ENCODE results near the gene PPP1R8.
"Not testable (repeated sequence)": the region's sequence is repeated elsewhere in the genome, so short reads cannot be mapped to it uniquely, and the experiment has no call there.

Gene PPP1R8

DNA sequence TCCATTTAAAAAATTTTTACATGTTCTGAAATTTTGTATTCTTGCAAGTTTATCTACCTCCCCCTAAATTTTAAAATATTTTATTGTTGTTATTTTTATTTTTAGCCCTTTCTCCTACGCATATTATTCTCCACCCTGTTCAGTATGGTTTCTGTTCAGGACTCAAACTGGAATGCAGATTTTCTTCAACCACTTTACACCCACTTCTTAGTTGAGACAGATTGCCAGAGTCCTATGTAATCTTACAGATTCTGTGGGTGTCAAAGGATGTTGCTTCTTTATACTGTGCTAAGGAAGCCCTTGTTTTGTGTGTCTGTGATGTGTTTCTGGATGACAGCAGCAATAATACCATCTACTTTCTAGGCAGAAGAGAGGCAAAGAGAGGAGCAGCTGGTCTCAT, 20.7 kb upstream of the PPP1R8 start:
- Histone ChIP-seq H3K9me3 (ENCODE audit: control insufficient read depth, insufficient read depth, low read length) (no peaks in the 10 kb centered on the region), H3K9ac (ENCODE audit: low read depth, low read length) (no peak overlapping the region), H3K4me1 (ENCODE audit: control insufficient read depth, insufficient read depth, low read length) (peaks cover 3% of the 10 kb centered on the region), H3K4me3 (ENCODE audit: low read depth, low read length) (no peak overlapping the region), H3K27me3 (ENCODE audit: control insufficient read depth, insufficient read depth, low read length) (no peaks in the 10 kb centered on the region), H3K36me3 (ENCODE audit: control insufficient read depth, insufficient read depth, low read length) (no peaks in the 10 kb centered on the region)

DNA sequence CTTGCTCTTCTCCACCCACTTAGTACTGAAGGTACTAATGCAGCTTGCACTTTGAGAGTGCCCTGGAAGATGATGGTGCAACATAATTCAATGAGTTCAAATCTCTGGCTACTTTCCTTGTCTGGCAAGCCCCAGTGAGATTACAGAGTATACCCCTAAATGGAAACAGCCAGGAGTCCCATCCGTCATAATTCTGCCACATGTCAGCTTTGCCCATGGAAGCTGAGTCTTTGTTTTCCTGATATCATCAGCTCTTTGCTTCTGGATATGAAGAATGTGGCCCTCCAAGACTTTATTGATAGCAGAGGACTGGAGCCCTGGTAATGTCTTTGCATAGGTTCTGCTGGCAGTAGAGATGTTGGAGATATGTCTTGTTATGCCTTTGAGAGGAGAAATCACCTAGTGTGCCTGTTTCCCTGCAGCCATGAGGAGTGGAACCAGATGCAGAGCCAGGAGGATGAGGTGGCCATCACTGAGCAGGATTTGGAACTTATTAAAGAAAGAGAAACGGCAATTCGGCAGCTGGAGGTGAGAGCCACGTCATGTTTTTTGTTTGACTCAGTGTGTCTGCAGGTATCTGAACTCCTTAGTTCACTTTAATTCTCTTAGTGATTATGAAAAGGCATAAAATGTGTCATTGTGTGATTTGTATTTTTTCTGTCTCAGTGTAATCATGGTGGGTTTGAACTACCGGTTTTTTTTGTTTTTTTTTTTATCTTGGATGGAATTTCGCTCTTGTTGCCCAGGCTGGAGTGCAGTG, 18.7 kb upstream of the PPP1R8 start:
- no peaks in the 10 kb centered on the region for H3K27me3 ChIP-seq (ENCODE audit: control insufficient read depth, insufficient read depth, low read length)
- H3K9ac ChIP-seq (ENCODE audit: low read depth, low read length), result no peak overlapping the region
- H3K9me3 ChIP-seq (ENCODE audit: control insufficient read depth, insufficient read depth, low read length), result no peaks in the 10 kb centered on the region
- no peaks in the 10 kb centered on the region for H3K36me3 ChIP-seq (ENCODE audit: control insufficient read depth, insufficient read depth, low read length)
- H3K4me1 ChIP-seq (ENCODE audit: control insufficient read depth, insufficient read depth, low read length), result peaks cover 3% of the 10 kb centered on the region
- no peak overlapping the region for H3K4me3 ChIP-seq (ENCODE audit: low read depth, low read length)

DNA sequence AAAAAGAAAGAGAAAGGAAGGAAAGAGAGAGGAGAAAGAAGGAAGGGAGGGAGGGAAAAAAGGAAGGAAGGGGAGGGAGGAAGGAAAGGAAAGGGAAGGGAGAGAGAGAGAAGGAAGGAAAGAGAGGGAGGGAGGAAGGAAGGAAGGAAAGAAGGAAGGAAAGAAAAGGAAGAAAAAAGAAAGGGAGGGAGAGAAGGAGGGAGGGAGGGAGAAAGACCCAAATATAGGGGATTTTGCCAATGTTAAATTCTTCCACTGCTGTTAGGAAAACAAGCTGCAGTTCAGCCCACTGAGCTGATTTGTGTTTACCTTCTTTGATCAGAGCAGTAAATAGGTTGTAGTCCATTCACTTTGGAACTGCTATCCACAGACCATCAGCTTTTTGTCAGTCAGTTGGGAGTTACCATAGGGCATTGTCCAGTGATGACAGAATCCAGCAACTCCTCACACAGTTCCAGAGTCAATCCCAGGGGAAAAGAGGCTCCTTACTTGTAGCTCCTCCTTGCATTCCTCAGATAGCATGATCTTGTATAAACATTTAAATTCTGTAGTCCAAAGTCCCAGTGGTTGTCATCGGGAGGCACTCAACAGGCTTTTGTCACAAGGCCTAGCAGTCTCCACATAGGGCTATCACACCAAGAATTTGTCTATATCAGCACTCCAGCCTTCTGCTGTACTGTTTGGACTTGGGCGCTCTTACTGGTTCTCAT, 13.5 kb upstream of the PPP1R8 start:
- Histone ChIP-seq H3K36me3 (ENCODE audit: control insufficient read depth, insufficient read depth, low read length) (no peaks in the 10 kb centered on the region), H3K9me3 (ENCODE audit: control insufficient read depth, insufficient read depth, low read length) (no peaks in the 10 kb centered on the region), H3K4me3 (ENCODE audit: low read depth, low read length) (no peak overlapping the region), H3K9ac (ENCODE audit: low read depth, low read length) (no peak overlapping the region), H3K27me3 (ENCODE audit: control insufficient read depth, insufficient read depth, low read length) (no peaks in the 10 kb centered on the region), H3K4me1 (ENCODE audit: control insufficient read depth, insufficient read depth, low read length) (no peaks in the 10 kb centered on the region)

DNA sequence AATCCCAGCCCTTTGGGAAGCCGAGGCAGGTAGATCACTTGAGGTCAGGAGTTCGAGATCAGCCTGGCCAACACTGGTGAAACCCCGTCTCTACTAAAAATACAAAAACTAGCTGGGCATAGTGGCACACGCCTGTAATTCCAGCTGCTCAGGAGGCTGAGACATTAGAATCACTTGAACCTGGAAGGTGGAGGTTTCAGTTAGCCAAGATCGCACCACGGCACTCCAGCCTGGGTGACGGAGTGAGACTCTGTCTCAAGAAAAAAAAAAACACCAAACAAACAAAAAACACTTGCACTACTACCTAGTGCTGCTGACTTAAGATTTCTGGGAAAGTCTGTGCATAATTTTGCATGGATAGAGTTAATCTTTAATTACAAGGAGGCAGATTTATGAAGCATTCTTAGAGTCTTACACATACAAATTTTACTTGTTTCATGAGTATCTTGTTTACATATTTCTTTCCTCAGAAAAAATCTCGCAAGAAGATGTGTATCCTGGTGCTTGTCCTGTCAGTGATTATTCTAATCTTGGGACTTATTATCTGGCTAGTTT, 8.7 kb upstream of the PPP1R8 start:
- Histone ChIP-seq H3K4me1 (ENCODE audit: control insufficient read depth, insufficient read depth, low read length) (no peaks in the 10 kb centered on the region), H3K4me3 (ENCODE audit: low read depth, low read length) (no peak overlapping the region), H3K9me3 (ENCODE audit: control insufficient read depth, insufficient read depth, low read length) (no peaks in the 10 kb centered on the region), H3K27me3 (ENCODE audit: control insufficient read depth, insufficient read depth, low read length) (no peaks in the 10 kb centered on the region), H3K36me3 (ENCODE audit: control insufficient read depth, insufficient read depth, low read length) (no peaks in the 10 kb centered on the region), H3K9ac (ENCODE audit: low read depth, low read length) (no peak overlapping the region)

DNA sequence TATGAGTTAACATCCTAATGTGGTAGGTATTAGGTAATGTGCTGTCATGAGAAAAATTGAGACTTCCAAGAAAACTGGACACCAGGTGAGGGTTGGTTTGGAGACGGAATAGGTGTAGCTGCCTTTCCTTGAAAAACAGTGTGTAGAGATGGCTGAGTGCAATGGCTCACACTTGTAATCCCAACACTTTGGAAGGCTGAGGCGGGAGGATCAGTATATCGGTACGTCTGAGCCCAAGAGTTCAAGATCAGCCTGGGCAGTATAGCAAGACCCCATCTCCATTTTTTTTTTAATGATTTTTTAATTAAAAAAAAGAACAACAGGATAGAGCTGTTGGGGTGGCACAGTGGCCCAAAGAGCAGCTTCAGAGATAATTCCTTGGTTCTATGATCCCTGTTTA, 6.8 kb upstream of the PPP1R8 start:
- H3K9ac ChIP-seq (ENCODE audit: low read depth, low read length), result no peak overlapping the region
- no peaks in the 10 kb centered on the region for H3K36me3 ChIP-seq (ENCODE audit: control insufficient read depth, insufficient read depth, low read length)
- H3K4me1 ChIP-seq (ENCODE audit: control insufficient read depth, insufficient read depth, low read length), result no peaks in the 10 kb centered on the region
- no peak overlapping the region for H3K4me3 ChIP-seq (ENCODE audit: low read depth, low read length)
- no peaks in the 10 kb centered on the region for H3K27me3 ChIP-seq (ENCODE audit: control insufficient read depth, insufficient read depth, low read length)
- no peaks in the 10 kb centered on the region for H3K9me3 ChIP-seq (ENCODE audit: control insufficient read depth, insufficient read depth, low read length)

DNA sequence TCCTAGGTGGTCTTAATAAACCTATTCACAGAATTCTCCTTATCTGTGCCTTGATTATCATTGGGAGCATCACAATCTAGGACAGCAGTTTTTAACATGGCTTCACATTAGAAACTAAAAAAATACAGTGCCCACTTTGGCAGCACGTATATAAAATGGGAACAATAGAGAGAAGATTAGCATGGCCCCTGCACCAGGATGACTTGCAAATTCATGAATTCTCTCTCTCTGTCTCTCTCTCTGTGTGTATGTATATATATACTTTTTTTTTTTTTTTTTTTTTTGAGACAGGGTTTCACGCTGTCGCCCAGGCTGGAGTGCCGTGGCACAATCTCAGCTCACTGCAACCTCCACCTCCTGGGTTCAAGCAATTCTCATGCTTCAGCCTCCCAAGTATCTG, 6.2 kb upstream of the PPP1R8 start:
- Histone ChIP-seq H3K9me3 (ENCODE audit: control insufficient read depth, insufficient read depth, low read length) (no peaks in the 10 kb centered on the region), H3K9ac (ENCODE audit: low read depth, low read length) (no peak overlapping the region), H3K4me3 (ENCODE audit: low read depth, low read length) (no peak overlapping the region), H3K27me3 (ENCODE audit: control insufficient read depth, insufficient read depth, low read length) (no peaks in the 10 kb centered on the region), H3K4me1 (ENCODE audit: control insufficient read depth, insufficient read depth, low read length) (no peaks in the 10 kb centered on the region), H3K36me3 (ENCODE audit: control insufficient read depth, insufficient read depth, low read length) (no peaks in the 10 kb centered on the region)

DNA sequence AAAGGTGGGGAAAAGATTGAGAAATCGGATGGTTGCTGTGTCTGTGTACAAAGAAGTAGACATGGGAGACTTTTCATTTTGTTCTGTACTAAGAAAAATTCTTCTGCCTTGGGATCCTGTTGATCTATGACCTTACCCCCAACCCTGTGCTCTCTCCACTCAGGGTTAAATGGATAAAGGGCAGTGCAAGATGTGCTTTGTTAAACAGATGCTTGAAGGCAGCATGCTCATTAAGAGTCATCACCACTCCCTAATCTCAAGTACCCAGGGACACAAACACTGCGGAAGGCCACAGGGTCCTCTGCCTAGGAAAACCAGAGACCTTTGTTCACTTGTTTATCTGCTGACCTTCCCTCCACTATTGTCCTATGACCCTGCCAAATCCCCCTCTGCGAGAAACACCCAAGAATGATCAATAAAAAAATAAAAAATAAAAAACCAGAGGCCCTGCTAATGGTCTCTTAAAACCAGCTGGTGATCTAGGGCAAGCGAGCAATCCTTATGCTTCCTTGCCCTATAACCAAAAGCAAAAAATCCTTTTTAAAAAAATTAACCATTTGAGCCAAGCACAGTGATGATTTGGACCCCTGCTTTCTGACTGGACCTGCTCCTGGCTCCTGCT, 1.1 kb upstream of the PPP1R8 start:
- not testable (repeated sequence) for H3K36me3 ChIP-seq (ENCODE audit: control insufficient read depth, insufficient read depth, low read length); H3K4me1 ChIP-seq (ENCODE audit: control insufficient read depth, insufficient read depth, low read length); H3K4me3 ChIP-seq (ENCODE audit: low read depth, low read length); H3K9me3 ChIP-seq (ENCODE audit: control insufficient read depth, insufficient read depth, low read length); H3K9ac ChIP-seq (ENCODE audit: low read depth, low read length); H3K27me3 ChIP-seq (ENCODE audit: control insufficient read depth, insufficient read depth, low read length)

DNA sequence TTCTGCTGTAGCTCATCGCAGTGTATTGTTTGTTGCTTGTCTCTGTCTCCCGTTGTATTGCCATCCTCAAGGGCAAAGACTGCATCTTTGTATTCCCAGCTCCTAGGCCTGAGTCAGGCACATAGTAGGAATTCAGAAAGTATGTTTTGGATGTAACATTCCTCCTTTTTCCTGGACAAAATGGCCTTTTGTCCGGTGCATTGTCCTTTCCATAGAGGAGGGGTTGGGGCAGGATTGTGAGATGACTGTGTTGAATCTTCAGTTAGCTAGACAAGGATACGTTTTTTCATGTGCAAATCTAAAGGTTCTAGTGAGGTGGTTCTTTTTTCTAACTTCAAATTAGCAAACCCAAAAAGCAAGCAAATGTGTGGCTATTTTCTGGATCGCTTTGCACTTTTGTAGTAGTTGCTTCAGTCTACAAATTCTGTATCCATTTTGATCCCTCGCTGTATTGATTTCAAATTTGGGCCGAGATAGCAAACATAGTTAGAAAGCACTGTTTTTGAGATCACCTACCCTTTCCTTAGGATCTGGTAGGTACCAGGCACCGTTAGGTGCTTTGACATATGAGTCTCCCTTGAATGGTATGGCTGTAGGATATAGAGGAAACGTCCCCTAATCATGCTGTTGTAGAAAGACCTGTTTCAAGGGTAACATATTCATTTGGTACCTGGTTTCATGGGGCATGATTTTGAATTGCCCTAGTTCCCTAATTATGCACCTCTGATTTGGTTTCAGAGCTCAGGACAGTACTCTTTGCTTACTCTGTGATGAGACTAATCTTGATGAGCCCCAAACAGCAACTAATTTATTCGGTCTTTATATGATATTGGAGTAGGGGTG, 1.2 kb downstream of the PPP1R8 start:
- no peaks in the 10 kb centered on the region for H3K27me3 ChIP-seq (ENCODE audit: control insufficient read depth, insufficient read depth, low read length)
- H3K9me3 ChIP-seq (ENCODE audit: control insufficient read depth, insufficient read depth, low read length), result no peaks in the 10 kb centered on the region
- H3K9ac ChIP-seq (ENCODE audit: low read depth, low read length), result peak overlapping the region; percentile 98
- peak overlapping the region; percentile 98 for H3K4me3 ChIP-seq (ENCODE audit: low read depth, low read length)
- H3K4me1 ChIP-seq (ENCODE audit: control insufficient read depth, insufficient read depth, low read length), result peaks cover 5% of the 10 kb centered on the region
- no peaks in the 10 kb centered on the region for H3K36me3 ChIP-seq (ENCODE audit: control insufficient read depth, insufficient read depth, low read length)

DNA sequence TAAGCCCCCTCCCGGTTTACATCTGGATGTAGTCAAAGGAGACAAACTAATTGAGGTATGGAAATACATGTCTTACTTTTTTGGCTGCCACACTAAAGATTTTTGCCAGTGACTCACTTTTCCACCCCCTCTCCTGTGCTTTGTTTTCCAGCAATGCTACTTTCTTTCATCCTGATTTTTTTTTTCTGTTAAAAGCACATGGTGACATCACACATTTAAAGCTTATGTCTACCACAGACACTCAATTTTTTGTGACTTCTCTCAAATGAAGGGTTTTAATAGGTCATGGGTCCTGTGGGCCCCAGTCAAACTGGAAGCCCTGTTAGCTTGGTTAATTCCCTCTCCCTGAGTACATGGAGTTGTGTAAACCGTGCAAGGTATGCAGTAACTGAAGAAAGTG, 2.2 kb downstream of the PPP1R8 start:
- no peaks in the 10 kb centered on the region for H3K36me3 ChIP-seq (ENCODE audit: control insufficient read depth, insufficient read depth, low read length)
- H3K9ac ChIP-seq (ENCODE audit: low read depth, low read length), result no peak overlapping the region
- no peaks in the 10 kb centered on the region for H3K27me3 ChIP-seq (ENCODE audit: control insufficient read depth, insufficient read depth, low read length)
- H3K4me3 ChIP-seq (ENCODE audit: low read depth, low read length), result no peak overlapping the region
- H3K4me1 ChIP-seq (ENCODE audit: control insufficient read depth, insufficient read depth, low read length), result peaks cover 5% of the 10 kb centered on the region
- no peaks in the 10 kb centered on the region for H3K9me3 ChIP-seq (ENCODE audit: control insufficient read depth, insufficient read depth, low read length)

DNA sequence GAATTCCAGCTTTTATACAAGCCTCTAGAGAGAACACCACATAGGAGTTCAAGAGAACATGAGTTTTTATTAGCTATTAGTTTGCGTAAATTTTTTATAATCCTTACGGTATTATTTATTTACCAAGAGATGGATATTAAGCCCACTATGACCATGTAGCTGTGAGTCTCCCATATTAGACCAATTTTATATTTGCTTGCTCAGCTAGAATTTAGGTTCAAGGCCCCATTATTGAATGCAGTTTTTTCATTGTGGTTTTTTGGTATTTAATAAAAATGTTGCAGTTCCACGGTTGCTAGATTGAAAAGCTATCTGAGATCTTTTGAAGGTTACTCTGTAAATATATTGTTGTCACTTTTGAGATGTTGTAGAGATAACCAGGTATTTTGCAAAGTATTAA, 2.9 kb downstream of the PPP1R8 start:
- Histone ChIP-seq H3K36me3 (ENCODE audit: control insufficient read depth, insufficient read depth, low read length) (no peaks in the 10 kb centered on the region), H3K27me3 (ENCODE audit: control insufficient read depth, insufficient read depth, low read length) (no peaks in the 10 kb centered on the region), H3K4me3 (ENCODE audit: low read depth, low read length) (no peak overlapping the region), H3K4me1 (ENCODE audit: control insufficient read depth, insufficient read depth, low read length) (peaks cover 5% of the 10 kb centered on the region), H3K9ac (ENCODE audit: low read depth, low read length) (no peak overlapping the region), H3K9me3 (ENCODE audit: control insufficient read depth, insufficient read depth, low read length) (no peaks in the 10 kb centered on the region)

DNA sequence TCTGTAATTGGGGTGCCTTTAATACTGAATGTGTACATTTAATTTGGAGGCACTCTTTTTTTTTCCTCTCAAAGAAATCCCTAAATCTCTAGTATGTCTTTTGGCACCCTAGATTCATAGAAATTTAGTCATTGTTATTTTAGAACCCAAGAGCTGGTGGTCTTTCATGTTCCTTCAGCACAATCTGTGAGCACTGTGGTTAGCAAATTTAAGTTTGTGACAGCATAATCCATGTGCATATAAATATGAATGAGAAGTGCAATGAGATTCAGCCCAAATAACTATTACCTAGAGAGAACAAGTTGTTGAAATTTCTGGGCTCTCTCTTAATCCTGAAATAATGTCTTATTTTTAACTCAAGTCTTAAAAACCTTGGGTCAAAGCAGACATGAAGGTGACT, 4.5 kb downstream of the PPP1R8 start:
- no peaks in the 10 kb centered on the region for H3K9me3 ChIP-seq (ENCODE audit: control insufficient read depth, insufficient read depth, low read length)
- no peaks in the 10 kb centered on the region for H3K27me3 ChIP-seq (ENCODE audit: control insufficient read depth, insufficient read depth, low read length)
- H3K36me3 ChIP-seq (ENCODE audit: control insufficient read depth, insufficient read depth, low read length), result peaks cover 4% of the 10 kb centered on the region
- peaks cover 5% of the 10 kb centered on the region for H3K4me1 ChIP-seq (ENCODE audit: control insufficient read depth, insufficient read depth, low read length)
- H3K4me3 ChIP-seq (ENCODE audit: low read depth, low read length), result no peak overlapping the region
- no peak overlapping the region for H3K9ac ChIP-seq (ENCODE audit: low read depth, low read length)

All from iPS-15b (cell line).